Stimulated activated effector memory CD8-positive, alpha-beta T cell treated with anti-CD3 and anti-CD28 coated beads, Interleukin-12 subunit alpha, Interleukin-12 subunit beta, amount 100 ng/mL, for 72 hours (primary cell): Measurements from ENCODE around the gene FBXO2.
"Not testable (repeated sequence)": the region's sequence is repeated elsewhere in the genome, so short reads cannot be mapped to it uniquely, and the experiment has no call there.

Experiments used
- ATAC-seq: fragments of 150-1000 bp; cut with Tn5 transposase; 2 replicates; pipeline ENCODE4 v1.10.0; 2021
- DNase-seq, 2 donors: peaks; one replicate each; pipeline ENCODE4 v3.0.0; 2021 to 2022; ENCODE audit warnings: low spot score in 2 of 2
- H3K27ac Mint-ChIP-seq: one replicate; pipeline ENCODE4 v1.8.0; 2022; ENCODE audit warnings: mild to moderate bottlenecking, mixed read lengths
- H3K36me3 Mint-ChIP-seq: one replicate; pipeline ENCODE4 v1.8.0; 2022; ENCODE audit warnings: mild to moderate bottlenecking, mixed read lengths
- H3K4me1 Mint-ChIP-seq: one replicate; pipeline ENCODE4 v1.8.0; 2022; ENCODE audit warnings: mixed read lengths
- H3K4me3 Mint-ChIP-seq: one replicate; pipeline ENCODE4 v1.8.0; 2022; ENCODE audit warnings: mild to moderate bottlenecking, mixed read lengths
- H3K9me3 Mint-ChIP-seq: one replicate; pipeline ENCODE4 v1.8.0; 2022; ENCODE audit warnings: mixed read lengths

FBXO2 gene

DNA sequence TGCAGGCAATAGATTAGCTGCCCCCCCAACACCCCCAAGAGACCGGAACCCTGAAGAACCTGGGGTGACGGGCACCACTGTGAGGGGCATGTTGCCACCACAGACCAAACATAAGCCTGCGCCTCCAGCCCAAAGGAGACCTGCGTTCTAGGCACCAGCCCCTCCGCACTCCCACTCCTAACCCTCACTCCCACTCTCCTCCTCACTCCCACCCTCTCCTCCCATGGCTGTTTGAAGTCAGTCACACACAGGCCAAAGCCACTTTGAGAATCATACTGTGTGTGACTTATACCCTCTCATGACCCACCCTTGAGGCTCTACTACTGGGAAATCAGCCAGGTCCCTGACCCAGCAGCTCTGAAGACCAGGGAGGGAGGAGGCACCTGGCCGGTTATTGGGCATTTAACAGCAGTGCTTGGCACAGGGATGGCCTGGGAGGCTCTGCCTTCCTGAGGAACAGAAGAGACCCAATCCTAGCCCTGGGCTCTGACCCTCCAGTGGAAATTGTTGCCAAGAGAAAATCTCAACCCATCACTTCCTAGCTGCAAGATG, 43.5 kb downstream of the FBXO2 start:
- H3K9me3 Mint-ChIP-seq = no peaks in the 10 kb centered on the region
- no peak overlapping the region for H3K4me3 Mint-ChIP-seq
- ATAC-seq (no peak), DNase-seq (no peak)
- no peaks in the 10 kb centered on the region for H3K36me3 Mint-ChIP-seq
- no peak overlapping the region for H3K27ac Mint-ChIP-seq
- H3K4me1 Mint-ChIP-seq = no peaks in the 10 kb centered on the region

DNA sequence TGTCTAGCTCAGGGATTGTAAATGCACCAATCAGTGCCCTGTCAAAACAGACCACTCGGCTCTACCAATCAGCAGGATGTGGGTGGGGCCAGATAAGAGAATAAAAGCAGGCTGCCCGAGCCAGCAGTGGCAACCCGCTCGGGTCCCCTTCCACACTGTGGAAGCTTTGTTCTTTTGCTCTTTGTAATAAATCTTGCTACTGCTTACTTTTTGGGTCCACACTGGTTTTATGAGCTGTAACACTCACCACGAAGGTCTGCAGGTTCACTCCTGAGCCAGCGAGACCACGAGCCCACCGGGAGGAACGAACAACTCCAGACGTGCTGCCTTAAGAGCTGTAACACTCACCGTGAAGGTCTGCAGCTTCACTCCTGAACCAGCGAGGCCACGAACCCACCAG, 44.9 kb downstream of the FBXO2 start:
- not testable (repeated sequence) for H3K27ac Mint-ChIP-seq, DNase-seq, H3K36me3 Mint-ChIP-seq, H3K4me1 Mint-ChIP-seq, H3K9me3 Mint-ChIP-seq, H3K4me3 Mint-ChIP-seq, ATAC-seq

DNA sequence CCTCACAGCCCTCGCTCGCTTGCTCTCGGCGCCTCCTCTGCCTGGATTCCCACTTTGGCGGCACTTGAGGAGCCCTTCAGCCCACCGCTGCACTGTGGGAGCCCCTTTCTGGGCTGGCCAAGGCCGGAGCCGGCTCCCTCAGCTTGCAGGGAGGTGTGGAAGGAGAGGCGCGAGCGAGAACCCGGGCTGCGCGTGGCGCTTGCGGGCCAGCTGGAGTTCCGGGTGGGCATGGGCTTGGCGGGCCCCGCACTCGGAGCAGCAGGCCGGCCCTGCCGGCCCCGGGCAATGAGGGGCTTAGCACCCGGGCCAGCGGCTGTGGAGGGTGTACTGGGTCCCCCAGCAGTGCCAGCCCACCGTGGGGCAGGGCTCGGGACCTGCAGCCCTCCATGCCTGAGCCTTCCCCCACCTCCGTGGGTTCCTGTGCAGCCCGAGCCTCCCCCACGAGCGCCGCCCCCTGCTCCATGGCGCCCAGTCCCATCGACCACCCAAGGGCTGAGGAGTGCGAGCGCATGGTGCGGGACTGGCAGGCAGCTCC, 45.6 kb downstream of the FBXO2 start:
- not testable (repeated sequence) for DNase-seq, H3K9me3 Mint-ChIP-seq, H3K36me3 Mint-ChIP-seq, H3K4me3 Mint-ChIP-seq, ATAC-seq, H3K27ac Mint-ChIP-seq, H3K4me1 Mint-ChIP-seq

DNA sequence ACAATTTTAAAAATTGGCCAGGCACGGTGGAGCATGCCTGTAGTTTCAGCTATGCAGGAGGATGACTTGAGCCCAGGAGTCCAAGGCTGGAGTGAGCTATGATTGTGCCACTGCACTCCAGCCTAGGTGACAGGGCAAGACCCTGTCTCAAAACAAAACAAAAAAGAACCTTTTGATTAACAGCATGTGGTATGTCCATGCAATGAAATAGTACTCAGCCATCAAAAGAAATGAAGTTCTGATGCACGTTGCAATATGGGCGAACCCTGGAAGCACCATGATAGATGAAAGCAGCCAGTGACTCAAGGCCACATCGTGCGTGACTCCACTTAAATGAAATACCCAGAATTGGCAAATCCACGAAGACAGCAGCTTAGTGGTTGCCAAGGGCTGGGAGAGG, 47.5 kb downstream of the FBXO2 start:
- ATAC-seq (no peak), DNase-seq (no peak)
- Mint-ChIP-seq H3K4me1 (no peaks in the 10 kb centered on the region), H3K4me3 (no peak overlapping the region), H3K36me3 (no peaks in the 10 kb centered on the region), H3K9me3 (no peaks in the 10 kb centered on the region), H3K27ac (no peak overlapping the region)

DNA sequence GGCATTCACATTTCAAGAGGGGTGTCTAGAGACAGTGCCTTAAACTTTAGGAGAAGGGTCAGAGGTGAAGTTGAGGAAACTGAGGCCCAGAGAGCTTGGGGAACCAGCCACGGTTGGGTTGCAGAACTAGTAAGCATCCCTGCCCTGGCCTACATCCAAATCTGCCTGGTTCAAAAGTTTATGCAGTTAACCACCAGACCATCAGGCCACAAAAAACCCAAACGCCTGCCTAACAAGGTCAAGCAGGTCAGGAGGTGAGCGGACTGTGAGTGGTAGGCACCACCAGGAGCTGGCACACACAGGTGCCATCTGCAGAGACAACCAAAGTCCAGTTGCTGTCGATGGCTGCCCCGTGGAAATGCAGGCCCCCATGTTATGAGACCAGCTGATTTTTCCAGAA, 51.2 kb downstream of the FBXO2 start:
- DNase-seq (no peak), ATAC-seq (no peak)
- Mint-ChIP-seq H3K4me3 (no peak overlapping the region), H3K36me3 (no peaks in the 10 kb centered on the region), H3K9me3 (no peaks in the 10 kb centered on the region), H3K4me1 (no peaks in the 10 kb centered on the region), H3K27ac (no peak overlapping the region)

DNA sequence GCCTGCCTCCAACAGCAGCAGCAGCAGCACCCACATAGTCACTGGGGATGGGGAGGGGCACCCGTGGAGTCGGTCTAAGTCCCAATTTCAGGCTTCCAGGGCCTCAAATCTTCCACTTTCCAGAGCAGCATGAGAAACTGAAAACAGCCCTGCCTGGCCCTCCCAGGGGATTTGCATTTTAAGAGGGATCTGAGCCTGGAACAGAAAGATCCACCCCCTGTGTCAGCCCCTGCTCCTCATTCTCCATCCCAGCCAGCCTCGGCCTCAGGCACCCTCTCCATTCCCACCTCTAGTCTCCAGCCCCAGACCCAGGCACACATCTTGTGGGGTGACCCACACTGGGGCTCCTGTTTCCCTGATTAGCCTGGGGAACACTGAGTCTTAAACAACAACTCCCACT, 51.8 kb downstream of the FBXO2 start:
- DNase-seq (no peak), ATAC-seq (no peak)
- Mint-ChIP-seq H3K36me3 (no peaks in the 10 kb centered on the region), H3K4me1 (no peaks in the 10 kb centered on the region), H3K9me3 (no peaks in the 10 kb centered on the region), H3K4me3 (no peak overlapping the region), H3K27ac (no peak overlapping the region)

DNA sequence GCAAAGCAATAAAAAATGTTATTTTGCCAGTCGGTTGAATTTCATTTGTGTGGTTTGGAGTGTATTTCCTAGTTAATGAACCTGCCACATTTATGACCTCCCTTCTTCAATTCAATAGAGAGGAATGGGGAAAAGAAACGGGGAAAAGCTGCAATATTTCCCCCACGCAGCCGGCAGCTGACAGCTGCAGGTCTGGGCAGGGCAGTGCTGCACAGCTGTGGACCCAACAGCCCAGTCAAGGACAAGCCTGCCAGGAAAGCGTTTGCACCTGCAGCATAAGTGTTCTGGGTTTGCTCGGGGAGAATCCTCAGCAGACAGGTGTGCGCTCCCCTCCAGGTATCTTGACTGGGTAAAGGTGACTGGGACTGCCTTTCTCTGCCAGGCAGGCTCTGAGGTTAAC, 53.4 kb downstream of the FBXO2 start:
- Mint-ChIP-seq H3K4me1 (no peaks in the 10 kb centered on the region), H3K27ac (no peak overlapping the region), H3K4me3 (no peak overlapping the region), H3K36me3 (no peaks in the 10 kb centered on the region), H3K9me3 (no peaks in the 10 kb centered on the region)
- no peak for ATAC-seq
- no peak for DNase-seq

DNA sequence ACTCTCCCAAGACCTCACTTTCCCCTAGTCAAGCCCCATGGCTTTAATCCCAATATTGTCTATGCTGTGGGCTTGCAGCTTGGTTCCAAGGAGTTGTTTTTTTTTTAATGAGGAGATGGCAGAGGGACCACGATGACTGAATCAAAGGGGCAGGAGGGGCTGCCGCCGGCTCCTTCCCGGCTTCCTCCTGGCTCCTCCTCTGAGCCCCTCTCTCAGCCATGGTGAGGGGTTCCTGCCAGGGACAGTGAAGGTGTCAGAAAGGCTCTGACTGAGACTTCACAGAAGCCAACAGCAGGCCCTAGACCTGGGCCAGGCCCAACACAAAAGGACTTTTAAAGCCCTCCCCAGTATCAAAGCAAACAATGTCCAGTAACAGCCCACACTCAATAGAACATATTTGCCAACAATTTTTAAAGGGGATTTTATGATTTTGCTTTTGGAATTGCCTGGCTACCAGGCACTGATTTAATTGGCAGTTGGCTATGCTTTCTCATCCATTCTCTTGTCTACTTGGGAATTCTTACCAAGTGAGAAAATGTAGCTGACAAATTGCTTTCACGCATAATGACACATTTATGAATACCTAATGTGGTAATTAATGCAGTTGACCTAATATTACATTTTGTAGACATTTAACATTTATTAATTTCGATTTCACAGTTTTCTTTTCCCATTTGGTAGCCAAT, 54.2 kb downstream of the FBXO2 start:
- Mint-ChIP-seq H3K4me3 (no peak overlapping the region), H3K4me1 (no peaks in the 10 kb centered on the region), H3K9me3 (no peaks in the 10 kb centered on the region), H3K27ac (no peak overlapping the region), H3K36me3 (no peaks in the 10 kb centered on the region)
- DNase-seq = no peak
- ATAC-seq = no peak

DNA sequence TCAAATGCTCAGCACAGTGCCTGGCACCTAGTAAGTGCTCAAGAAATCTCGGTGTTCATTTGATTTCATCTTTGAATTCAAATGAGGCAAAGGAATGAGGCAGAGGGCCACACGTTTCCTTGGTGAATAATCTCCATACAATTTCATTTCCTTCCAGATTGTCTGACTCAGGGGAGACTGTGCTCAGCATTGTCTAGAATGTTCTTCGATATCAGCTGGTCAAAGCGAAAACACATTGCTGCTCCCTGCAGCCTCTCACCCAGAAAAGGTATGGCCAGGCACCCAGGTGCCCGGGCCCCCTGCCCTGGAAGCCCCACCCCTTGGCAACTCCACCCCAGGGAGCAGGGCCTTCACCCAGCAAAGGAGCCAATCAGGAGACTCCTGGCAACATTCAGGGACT, 55.8 kb downstream of the FBXO2 start:
- no peak for DNase-seq
- ATAC-seq = no peak
- H3K27ac Mint-ChIP-seq = no peak overlapping the region
- no peaks in the 10 kb centered on the region for H3K9me3 Mint-ChIP-seq
- H3K4me1 Mint-ChIP-seq = no peaks in the 10 kb centered on the region
- no peak overlapping the region for H3K4me3 Mint-ChIP-seq
- no peaks in the 10 kb centered on the region for H3K36me3 Mint-ChIP-seq
